Anterior cingulate cortex (tissue), 58 donors: ENCODE measurements around the gene FMNL1.

Experiments
- DNase-seq, 58 donors: peaks; one replicate each; lab custom pipeline; 2025; lab: John Stamatoyannopoulos, UW

FMNL1 gene

DNA sequence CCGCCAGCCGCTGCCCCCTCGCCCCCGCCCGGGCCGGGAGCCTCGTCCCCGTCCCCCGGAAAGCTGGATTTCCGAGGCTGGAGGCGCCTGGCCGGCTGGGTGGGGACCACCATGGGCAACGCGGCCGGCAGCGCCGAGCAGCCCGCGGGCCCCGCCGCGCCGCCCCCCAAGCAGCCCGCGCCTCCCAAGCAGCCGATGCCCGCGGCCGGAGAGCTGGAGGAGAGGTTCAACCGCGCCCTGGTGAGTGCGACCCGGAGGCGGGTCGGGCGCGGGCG is 266 bp downstream of the FMNL1 start:
- no peak for DNase-seq

DNA sequence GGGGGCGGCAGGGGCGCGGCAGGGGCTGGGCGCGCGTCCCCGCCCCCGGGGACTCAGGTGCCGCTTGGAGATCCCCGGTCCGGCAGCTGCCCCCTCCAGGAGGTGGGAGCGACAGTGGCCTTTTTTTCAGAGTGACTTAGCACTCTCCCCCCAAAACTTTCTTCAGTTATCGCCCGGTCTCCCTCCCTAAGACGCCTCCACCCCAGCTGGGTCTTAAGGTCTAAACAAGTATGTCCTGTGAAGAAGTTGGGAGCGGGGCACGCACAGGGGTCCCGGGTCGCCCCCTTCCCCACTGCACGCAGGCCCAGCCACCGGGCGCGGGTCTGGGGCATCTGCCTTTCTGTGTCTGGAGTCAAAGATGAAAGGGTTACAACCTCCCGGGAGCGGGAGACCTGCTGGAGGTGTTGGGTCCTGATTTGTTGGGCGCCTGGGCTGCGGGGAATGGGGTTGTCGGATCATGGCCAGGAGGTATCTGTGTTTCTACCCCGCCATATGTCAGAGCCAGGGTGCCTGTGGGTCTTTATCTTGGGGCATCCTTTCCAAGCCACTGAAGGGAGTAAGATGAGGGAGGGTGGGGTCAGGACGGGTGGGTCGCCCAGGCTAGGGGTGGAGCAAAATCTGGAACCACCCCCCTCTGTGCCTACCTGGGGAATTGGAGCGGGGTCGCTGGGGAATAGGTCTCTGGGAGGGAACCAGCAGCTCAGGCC is 757 bp downstream of the FMNL1 start:
- DNase-seq: no peak

DNA sequence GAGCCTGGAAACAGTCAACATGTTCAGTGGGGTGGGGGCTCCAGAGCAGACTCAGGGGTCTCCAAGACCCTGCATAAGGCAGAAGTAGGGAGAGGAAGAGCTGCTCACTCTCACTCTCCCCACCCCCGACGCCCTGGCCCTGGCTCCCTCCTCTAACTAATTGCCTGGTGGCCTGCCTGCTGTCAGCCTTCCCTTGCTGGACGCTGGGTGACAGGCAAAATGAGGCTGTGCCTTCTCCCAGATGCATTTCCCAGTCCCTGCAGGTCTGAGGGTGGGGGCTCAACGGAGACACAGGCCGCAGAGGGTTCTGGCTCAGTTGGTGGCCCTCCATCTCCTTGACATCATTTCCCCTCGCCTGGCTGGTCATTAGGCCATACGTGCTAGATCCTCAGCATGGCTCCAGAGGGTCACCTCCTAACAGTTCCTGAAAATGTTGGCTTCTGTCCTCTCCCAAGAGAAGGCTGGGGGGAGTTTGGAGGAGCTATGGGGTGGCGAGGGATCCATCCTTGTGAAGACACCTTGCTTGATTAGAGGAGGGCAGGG is 1.4 kb downstream of the FMNL1 start:
- no peak for DNase-seq

DNA sequence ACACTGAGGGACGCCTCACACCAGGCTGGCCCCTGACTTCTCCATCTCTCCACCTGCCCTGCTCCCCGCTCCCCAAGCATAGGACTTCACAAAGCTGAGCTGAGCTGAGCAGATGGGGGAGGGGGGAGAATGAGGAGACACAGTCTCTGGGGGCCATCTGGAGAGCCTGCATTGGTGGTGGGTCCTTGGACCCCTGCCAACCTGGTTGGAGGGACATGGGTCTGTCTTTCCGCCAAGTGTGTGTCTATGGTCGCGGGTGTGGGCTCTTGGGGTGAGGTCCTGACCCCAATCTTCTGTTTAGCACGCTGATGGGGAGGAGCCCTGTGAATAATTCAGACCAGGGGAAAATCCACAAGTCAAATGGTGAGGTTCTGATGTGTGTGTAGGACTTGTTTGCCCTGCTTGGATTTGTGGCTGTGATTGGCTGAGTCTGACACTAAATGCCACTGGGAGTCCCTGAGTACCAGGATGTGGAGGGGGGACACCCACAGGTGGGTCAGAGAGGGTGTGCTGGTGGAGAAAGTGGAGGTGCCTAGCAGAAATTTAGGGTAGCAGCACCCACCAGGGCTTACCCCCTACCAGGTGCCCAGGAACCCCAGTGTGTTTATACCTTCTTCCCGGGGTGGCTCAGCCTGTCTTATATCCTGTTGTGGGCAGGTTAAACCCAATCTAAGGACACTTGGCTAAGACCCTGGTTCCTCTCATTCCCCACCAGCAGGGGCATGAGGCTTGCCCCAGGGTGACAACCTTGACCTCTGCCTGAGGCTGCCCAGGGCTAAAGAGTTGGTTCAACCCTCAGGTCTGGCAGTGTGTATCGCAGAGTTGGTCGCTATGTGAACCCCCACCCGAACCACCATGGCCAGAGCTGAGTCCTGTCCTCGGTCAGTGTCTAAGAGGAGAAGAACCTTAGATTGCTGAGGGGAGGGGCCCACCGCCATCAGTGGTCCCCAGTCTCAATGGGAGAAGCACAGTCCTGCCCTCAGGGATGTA is 2.1 kb downstream of the FMNL1 start:
- no peak for DNase-seq

DNA sequence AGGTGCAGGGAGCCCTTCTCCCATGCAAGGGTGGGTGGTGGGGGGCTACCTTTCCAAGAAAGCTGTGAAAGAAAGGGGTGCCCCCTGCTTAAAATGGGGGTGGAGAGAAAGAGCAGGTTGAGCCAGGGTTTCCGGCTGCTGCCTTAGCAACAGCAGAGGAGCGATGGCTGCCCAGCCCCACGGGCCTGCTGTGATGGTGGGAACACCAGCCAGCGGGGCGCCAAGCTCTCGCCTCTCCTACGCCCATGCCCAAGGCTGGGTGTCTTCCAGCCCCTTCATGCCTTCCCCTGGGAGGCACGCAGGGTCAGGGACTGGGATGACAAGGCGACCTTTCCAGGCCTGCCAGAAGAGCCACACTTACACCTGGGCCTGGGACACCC is 3.0 kb downstream of the FMNL1 start:
- peak in 2 of 58 donors; percentile 21 to 37 for DNase-seq

DNA sequence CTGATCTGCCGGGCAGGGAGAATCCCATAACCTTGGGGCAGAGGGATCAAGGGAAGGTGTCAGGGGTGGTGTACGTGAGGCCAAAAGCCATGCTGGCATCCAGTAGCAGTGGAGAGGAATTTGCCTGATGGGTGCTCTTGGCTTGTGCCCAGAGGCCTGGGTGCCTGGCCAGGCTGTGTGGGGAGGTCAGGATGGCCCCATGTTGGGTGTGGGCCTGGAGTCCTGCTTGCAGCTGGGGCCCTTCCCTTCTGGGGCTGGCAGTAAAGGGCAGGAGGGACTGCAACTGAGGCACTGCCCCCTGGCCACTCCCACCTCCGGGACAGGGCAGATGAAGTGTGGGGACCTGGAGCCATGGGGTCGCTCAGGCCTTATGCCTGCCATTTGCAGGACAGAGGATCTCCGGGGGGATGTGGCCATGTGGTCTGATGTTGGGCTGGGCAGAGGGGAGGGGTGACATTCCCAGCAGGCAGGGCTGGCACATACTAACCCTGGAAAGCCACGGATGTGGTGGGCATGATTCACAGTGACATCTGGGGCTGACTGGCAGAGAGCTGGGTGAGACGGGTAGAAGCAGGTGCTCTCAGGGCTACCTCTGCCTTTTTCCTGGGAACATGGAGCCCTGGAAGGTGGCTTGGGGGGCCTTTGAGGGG is 3.5 kb downstream of the FMNL1 start:
- no peak for DNase-seq

DNA sequence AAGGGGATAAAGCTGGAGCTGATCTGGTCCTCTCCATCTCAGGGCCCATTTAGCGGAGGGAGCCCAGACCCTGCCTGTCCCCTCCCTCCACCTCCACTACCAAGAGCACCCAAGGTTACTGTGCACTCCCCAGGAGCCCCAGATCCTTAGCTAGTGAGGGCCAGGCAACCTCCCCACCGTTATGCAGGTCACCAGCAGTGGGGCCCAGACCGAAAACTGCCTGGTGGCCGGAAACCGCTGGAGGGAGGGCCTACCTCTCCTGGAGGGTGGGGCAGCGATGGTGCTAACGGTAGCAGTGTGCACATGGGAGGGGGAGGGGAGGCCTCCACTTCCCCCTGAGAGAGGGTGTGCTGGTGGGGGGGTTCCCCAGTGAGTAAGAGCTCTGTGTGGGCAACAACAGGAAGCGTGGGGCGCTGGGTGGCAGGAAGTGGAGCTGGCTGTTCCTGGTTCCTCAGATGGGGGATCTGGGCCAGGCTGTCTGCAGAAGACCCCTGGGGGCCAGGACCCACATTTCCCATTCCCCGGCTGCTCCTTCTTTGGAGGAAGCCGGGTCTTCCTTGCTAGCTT is 4.4 kb downstream of the FMNL1 start:
- DNase-seq: peak in 26 of 58 donors; percentile 19 to 55 (median 40)

DNA sequence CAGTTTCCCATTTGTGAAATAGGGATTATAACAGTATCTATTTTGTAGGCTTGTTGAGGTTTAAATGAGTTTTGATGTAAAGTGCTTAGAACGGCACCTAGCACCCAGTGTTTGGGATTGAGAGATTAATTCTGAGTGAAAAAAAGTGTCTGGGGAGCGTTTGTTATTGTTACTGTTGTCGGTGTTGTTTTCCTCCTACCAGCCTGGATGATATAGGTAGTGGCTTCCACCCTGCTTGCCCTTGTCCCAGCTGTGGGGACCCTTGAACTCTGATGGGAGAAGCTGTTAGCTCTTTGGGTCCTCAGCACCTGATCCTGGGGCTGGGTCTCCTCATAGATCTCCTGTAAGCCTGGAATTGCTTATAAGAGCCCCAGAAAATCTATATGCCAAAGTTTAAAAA is 4.9 kb downstream of the FMNL1 start:
- DNase-seq: no peak

DNA sequence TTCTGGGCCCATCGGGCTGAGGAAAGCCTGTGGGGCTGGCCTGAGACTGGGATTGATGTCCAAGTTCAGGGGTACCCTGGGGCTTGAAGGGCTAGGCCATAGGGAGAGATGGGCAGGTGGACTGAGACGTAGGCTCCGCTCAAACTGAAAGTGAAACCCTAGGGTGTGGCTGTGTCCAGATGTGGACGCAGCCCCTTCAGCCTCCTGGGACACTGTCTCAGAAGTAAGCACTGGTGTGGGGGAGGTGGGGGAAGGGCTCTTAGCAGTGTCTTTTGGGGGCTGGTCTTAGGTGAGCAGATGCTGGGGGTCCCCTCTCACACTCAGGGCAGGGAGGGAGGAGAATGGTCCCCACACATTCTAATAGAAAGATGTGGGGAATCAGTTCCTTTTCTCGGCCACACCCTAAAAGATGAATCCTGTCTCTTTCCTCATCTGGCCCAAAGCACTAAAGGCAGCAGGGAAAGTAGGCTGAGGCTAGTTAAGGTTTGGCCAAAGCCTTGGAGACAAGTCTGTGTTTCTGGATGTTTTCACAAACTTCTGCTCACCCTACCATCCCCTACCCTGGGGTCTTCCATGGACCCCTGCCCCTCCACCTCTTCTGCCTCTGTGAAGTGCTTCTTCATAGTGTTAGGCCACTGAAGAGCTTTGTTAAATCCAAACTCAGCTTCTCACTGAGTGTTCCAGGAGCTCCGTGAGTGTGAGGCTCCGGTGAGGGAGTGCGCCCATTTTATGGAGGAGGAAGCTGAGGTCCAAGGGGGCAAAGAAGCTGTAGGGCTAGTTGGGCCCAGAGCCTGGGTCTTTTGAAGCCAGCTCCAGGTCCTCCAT is 5.6 kb downstream of the FMNL1 start:
- DNase-seq: no peak

DNA sequence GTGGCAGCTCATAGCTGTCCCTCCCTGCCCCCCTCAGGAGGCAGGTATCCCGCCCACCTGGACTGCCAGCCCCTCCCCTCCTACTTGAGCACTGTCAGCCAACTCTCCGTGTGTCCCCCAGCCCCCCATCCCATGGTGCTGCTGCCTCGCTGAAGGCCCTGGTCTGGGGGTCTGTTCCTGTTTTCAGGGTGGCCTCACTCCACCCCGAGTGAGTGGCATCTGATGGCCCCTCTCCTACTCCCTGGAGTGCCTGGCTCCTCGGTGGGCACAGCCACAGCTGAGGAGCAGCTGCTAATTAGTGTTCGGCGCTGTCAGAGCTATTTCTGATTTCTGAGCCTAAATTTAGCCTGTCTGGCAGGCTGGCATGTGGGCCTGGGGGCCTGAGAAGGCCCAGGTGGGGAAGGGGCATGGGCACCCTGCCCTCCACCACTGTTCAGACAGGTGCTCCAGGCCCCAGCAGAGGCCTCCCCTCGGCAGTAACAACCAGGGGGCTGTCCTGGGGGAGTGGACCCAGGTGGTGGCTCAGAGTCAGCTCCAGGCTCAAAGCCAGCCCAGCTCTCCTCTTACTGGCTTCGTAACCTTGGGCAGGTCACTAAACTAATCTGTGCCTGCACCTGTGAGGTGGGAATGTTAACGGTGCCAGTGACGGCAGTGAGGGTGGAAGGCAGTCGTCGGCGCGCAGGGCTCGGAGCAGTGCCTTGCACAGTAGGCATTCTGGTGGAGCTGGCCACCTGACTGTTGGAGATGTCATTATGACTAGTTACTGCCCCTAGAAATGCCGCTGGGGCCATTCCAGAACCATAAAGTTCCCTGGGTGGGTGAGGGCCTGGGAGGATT is 6.5 kb downstream of the FMNL1 start:
- DNase-seq: no peak

DNA sequence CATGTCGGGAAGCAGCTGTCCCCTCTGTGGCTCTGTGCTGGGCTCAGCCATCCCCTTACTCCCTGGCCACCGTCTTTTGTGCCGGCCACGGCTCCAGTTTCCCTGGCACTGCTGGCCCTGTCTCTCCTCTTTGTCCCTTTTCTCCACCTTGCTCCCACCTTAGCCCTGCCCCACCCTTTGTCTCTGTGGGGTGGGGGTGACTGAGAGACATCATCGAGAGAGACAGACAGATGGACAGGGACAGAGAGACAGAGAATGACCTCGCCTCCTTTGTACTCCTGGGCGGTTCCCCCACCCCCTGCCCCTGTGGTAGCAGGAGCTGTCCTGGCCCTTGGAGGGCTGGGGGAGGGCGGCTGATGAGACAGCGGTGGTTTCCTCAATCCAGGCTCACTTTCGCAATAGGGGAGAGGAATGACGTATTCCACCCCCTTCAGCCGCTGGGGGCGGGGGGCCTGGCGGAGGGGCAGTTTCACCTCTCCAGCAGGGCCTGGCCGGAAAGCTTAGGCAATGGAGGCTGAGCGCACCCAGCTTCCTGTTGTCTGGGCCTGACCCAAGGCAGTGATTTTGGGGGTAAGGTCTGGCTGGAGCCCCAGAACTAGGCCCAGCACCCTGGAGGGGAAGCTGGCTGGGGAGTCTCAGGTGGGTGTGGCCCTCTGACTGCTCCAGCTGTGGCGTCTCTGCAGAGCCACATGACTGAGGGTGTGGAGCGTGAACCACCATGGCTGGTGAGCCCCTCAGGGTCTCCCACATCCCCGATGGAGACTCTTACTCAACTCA is 7.3 kb downstream of the FMNL1 start:
- DNase-seq: peak in 37 of 58 donors; percentile 18 to 65 (median 39)

DNA sequence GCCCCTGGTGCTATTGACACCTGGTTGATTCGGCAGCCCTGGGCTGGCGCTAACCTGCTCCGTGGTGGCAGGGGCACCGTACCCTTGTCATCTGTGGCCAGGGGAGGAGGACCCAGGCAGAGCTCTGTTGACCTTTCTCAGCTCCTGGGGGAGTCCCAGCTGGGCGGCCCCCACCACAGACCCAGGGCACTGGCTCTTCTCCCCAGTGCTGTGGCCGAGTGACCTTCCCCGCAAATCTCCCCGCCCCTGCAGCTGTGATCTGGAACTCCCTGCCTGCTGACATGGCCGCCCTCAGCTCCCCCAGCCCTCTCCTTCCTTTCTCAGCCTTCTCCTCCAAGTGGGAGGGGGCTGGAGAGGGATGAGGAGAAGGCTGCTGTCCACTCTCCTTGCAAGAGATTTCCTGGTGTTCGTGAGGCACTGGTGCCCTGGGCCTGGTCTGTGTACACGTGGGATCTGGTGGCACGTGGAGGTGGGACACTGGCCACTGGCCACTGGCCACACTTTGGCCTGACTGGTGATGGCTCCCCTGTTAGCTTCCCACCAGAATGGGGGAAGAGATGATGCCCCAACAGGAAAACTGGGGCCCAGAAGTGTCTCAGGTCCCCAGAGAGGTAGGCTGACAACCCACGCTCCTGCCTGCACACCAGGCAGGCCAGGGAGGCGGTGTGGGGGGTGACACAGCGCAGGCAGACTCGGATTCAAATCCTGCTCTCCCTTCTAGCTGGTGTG is 8.2 kb downstream of the FMNL1 start:
- no peak for DNase-seq

DNA sequence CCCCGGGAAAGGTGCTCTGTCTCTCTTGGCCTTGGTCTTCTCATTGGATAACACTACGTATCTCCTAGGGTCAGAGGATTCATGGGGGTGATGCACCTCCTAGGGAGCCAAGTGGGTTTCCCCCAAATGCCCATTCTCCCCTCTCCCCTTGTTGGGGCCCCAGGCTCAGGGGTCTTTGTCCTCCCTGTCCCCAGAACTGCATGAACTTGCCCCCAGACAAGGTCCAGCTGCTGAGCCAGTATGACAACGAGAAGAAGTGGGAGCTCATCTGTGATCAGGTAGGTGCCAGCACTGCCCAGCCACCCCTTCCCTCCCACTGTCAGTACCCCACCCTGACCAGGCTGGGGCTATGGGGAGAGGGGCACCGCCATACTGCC is 8.7 kb downstream of the FMNL1 start:
- DNase-seq: no peak

DNA sequence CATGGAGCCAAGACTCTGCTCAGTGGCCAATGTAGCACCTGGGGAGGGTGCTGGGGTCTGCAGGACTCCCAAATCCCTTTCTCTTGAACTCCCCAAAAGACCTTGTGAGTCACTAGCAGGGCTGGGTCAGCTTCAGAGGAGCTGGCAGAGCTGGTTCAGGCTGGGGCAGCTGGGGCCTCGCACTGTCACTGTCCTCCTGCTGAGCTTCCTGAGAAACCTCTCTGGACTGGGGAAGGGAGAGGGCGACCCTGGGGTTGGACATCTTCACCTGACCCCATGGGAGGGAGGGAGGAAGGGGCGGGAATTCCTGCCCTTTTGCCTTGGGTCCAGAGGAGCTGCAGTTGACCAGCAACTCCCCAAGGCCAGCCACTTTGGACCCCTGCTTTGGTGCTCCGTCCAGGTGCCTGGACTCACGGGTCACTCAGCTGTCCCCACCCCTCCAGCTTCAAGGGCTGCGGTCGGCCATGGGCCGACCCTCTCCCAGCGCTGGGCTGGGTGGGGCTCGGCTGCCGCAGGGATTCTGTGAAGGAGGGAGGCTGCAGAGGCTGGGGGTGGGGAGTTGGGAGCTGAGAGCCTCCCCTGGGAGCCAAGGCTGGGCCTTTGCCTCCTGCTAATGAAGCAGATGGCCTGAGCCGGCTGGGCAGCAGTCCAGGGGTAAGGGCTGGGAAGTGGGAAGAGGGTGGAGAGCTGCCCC is 9.2 kb downstream of the FMNL1 start:
- DNase-seq: no peak

DNA sequence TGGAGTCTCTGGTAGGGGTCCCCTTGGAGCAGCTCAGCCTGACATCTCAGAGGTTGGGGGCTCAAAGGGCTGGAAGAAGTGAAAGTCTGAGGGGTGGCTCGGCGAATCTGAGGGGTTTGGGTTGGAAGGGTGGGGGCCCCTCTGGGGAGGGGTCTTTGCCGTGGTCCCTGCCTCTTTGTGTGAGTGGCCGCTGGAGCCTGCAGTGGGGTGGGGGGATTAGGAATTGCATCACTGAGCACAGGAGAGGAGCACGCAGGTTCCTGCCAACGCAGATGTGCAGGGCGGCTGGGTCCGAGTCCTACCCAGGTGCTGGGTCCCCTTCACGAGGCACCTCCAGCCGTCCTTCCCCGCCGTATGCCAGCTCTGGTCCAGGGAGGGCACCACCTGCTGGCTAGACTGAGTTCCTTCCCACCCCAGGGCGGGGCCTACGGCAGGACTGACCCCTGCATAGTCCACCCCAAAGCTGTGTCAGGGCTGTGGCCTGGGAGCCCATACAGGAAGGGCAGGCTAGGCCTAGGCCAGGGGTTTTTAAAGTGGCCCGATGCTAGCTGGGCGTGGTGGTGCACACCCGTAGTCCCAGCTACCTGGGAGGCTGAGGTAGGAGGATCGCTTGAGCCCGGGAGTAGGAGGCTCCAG is 9.9 kb downstream of the FMNL1 start:
- DNase-seq: no peak
